Vein endothelial cell (primary cell): ENCODE results near the gene SBK2. TPM values are rescaled to one million over a fixed set of nuclear protein-coding genes. Genes with fewer than 3 reads are reported as not detected.

Source experiments
- total RNA-seq: library from RNA; depleted of rRNA; stranded (reverse); fragments of >200 nt; gene quantifications from 2 replicates; pipeline ENCODE4 v1.2.3, GENCODE V29; 2012

Gene SBK2
- not detected in 2 replicates for total RNA-seq

GRCh38 chr19:55536951-55537740 is at the start of gene SBK2:
SBK2 (minus strand) TSS chr19:55537133; CDS start chr19:55536294, 839 bp downstream.

GRCh38 chr19:55580628-55581144 is 43.8 kb upstream of the SBK2 start, which contains the start of gene ZNF579:
ZNF579 (minus strand) TSS chr19:55580848; CDS start chr19:55579639, 1,209 bp downstream.

GRCh38 chr19:55545443-55545842 is 8.5 kb upstream of the SBK2 start, which contains the start of gene SBK3:
SBK3 (minus strand) TSS chr19:55545543; CDS start chr19:55545543, 0 bp downstream.

GRCh38 chr19:55487924-55488687 is 48.8 kb downstream of the SBK2 start, which contains the start of gene SSC5D:
SSC5D (plus strand) TSS chr19:55488436; CDS start chr19:55488590, 154 bp downstream.

GRCh38 chr19:55484593-55485438 is 52.1 kb downstream of the SBK2 start, which contains the start of gene NAT14:
NAT14 (plus strand) TSS chr19:55485188; CDS start chr19:55485709, 521 bp downstream.

Other genes with a start within 250 kb of the SBK2 start
- not detected in 2 replicates for gene TMEM150B, start 211.8 kb downstream of the SBK2 start, total RNA-seq
- gene KMT5C, start 197.3 kb downstream of the SBK2 start, total RNA-seq: 5.6 and 9.8 TPM in 2 replicates
- not detected in 2 replicates for gene COX6B2, start 182.4 kb downstream of the SBK2 start, total RNA-seq
- gene GARIN5B, start 173.9 kb downstream of the SBK2 start, total RNA-seq: not detected in 2 replicates
- gene IL11, start 166.7 kb downstream of the SBK2 start, total RNA-seq: 0.33 TPM in 1 of 2 replicates, not detected in the other
- gene TMEM190, start 160.3 kb downstream of the SBK2 start, total RNA-seq: not detected in 2 replicates
- gene TMEM238, start 152.8 kb downstream of the SBK2 start, total RNA-seq: 0.33 TPM in 1 of 2 replicates, not detected in the other
- 445 and 511 TPM in 2 replicates for gene RPL28, start 151.2 kb downstream of the SBK2 start, total RNA-seq
- 106 and 121 TPM in 2 replicates for gene UBE2S, start 129.3 kb downstream of the SBK2 start, total RNA-seq
- gene SHISA7, start 93.8 kb downstream of the SBK2 start, total RNA-seq: not detected in 2 replicates
- gene ISOC2, start 75.5 kb downstream of the SBK2 start, total RNA-seq: 60.9 and 67.6 TPM in 2 replicates
- not detected in 2 replicates for gene C19orf85, start 72.4 kb downstream of the SBK2 start, total RNA-seq
- 2.5 and 9.8 TPM in 2 replicates for gene ZNF628, start 60.5 kb downstream of the SBK2 start, total RNA-seq
- gene NAT14, start 51.9 kb downstream of the SBK2 start, total RNA-seq: 10.7 and 15.7 TPM in 2 replicates
- 0.33 and 0.57 TPM in 2 replicates for gene SSC5D, start 48.7 kb downstream of the SBK2 start, total RNA-seq
- gene SBK3, start 8.4 kb upstream of the SBK2 start, total RNA-seq: under 0.01 and 0.10 TPM in 2 replicates
- gene ZNF579, start 43.7 kb upstream of the SBK2 start, total RNA-seq: 5.1 and 11.8 TPM in 2 replicates
- gene FIZ1, start 62.4 kb upstream of the SBK2 start, total RNA-seq: 3.9 and 4.9 TPM in 2 replicates
- 11.9 and 13.7 TPM in 2 replicates for gene ZNF524, start 63.2 kb upstream of the SBK2 start, total RNA-seq
- 1.2 and 2.0 TPM in 2 replicates for gene ZNF865, start 68.5 kb upstream of the SBK2 start, total RNA-seq
- gene ZNF784, start 87.4 kb upstream of the SBK2 start, total RNA-seq: 4.5 and 6.5 TPM in 2 replicates
- 6.9 and 7.4 TPM in 2 replicates for gene ZNF580, start 103.9 kb upstream of the SBK2 start, total RNA-seq
- 20.1 and 34.9 TPM in 2 replicates for gene ZNF581, start 106.5 kb upstream of the SBK2 start, total RNA-seq
- gene CCDC106, start 111.1 kb upstream of the SBK2 start, total RNA-seq: 9.4 and 14.0 TPM in 2 replicates
- gene U2AF2, start 117.9 kb upstream of the SBK2 start, total RNA-seq: 109 and 121 TPM in 2 replicates
- gene EPN1, start 138.1 kb upstream of the SBK2 start, total RNA-seq: 59.1 and 74.6 TPM in 2 replicates
- gene NLRP9, start 201.3 kb upstream of the SBK2 start, total RNA-seq: not detected in 2 replicates
- gene RFPL4A, start 222.0 kb upstream of the SBK2 start, total RNA-seq: 2.3 TPM in 1 of 2 replicates, not detected in the other
- gene RFPL4AL1, start 232.0 kb upstream of the SBK2 start, total RNA-seq: 0.33 TPM in 1 of 2 replicates, not detected in the other